Measurements from ENCODE around the gene CD320.

CD320 gene

GRCh38 chr19:8335343-8336071, 27.3 kb upstream of the CD320 start:
- peak overlapping the region in 1 of 2 experiments; percentile 42 for H3K4me3 ChIP-seq (ENCODE audit: insufficient read depth in 1 of 2, low read depth in 1 of 2, low read length in 2 of 2)
- no peaks in the 10 kb centered on the region for H3K9me3 ChIP-seq (ENCODE audit: control insufficient read depth, low read length)
- peak overlapping the region; percentile 95 for H3K4me2 ChIP-seq (ENCODE audit: low read length, poor library complexity, severe bottlenecking)
- H4K8ac ChIP-seq (ENCODE audit: low read length): no peak overlapping the region
- H3K79me1 ChIP-seq (replicated peaks; ENCODE audit: low read length, poor library complexity, severe bottlenecking): no peaks in the 10 kb centered on the region
- peaks cover 33 to 52% of the 10 kb centered on the region in 2 experiments for H3K27me3 ChIP-seq (ENCODE audit: control insufficient read depth in 1 of 2, insufficient read depth in 1 of 2, low read length in 2 of 2)
- no peak for DNase-seq
- H3K4me1 ChIP-seq (ENCODE audit: control insufficient read depth, insufficient read depth, low read depth, low read length): peaks cover 27% of the 10 kb centered on the region
- H4K91ac ChIP-seq (ENCODE audit: low read length): no peak overlapping the region
- H2BK15ac ChIP-seq (ENCODE audit: low read depth, poor library complexity, severe bottlenecking): no peak overlapping the region
- H3K27ac ChIP-seq (ENCODE audit: low read length, poor library complexity, severe bottlenecking): no peak overlapping the region
- H3K18ac ChIP-seq (ENCODE audit: low read depth in 1 of 2, low read length in 2 of 2): no peak overlapping the region
- no peak overlapping the region for H2BK120ac ChIP-seq (ENCODE audit: low read depth, low read length)
- no peak overlapping the region for H2BK5ac ChIP-seq (ENCODE audit: low read depth, low read length, poor library complexity, severe bottlenecking)
- 17% methylated on average over 35 of the region's 79 CpGs for WGBS
- H3K9ac ChIP-seq (ENCODE audit: low read length): no peak overlapping the region
- no peaks in the 10 kb centered on the region for H3K36me3 ChIP-seq (ENCODE audit: control insufficient read depth in 1 of 2, insufficient read depth in 2 of 2, low read depth in 1 of 2, low read length in 2 of 2)
- no peak overlapping the region for H3K14ac ChIP-seq (ENCODE audit: low read length in 2 of 2)
- peak overlapping the region in 1 of 2 experiments; percentile 35 for H3K23ac ChIP-seq (ENCODE audit: low read length in 2 of 2)
- H2AK5ac ChIP-seq (ENCODE audit: low read length, severe bottlenecking): no peak overlapping the region
- H2AFZ ChIP-seq (ENCODE audit: low read depth, low read length): no peak overlapping the region
- H2BK12ac ChIP-seq (ENCODE audit: low read length in 2 of 2): no peak overlapping the region
- H3K4ac ChIP-seq (ENCODE audit: low read depth in 1 of 2, low read length in 2 of 2): no peak overlapping the region

- no peak overlapping the region for H3K14ac ChIP-seq (ENCODE audit: low read length in 2 of 2)
- no peak overlapping the region for H2BK120ac ChIP-seq (ENCODE audit: low read depth, low read length)
- H2BK5ac ChIP-seq (ENCODE audit: low read depth, low read length, poor library complexity, severe bottlenecking): no peak overlapping the region
- H3K9me3 ChIP-seq (ENCODE audit: control insufficient read depth, low read length): no peaks in the 10 kb centered on the region
- H2AK5ac ChIP-seq (ENCODE audit: low read length, severe bottlenecking): no peak overlapping the region
- no peak overlapping the region for H2AFZ ChIP-seq (ENCODE audit: low read depth, low read length)
- 9% methylated on average over 53 of the region's 117 CpGs for WGBS
- no peak overlapping the region for H2BK12ac ChIP-seq (ENCODE audit: low read length in 2 of 2)
- peaks cover 30 to 48% of the 10 kb centered on the region in 2 experiments for H3K27me3 ChIP-seq (ENCODE audit: control insufficient read depth in 1 of 2, insufficient read depth in 1 of 2, low read length in 2 of 2)
- H2BK15ac ChIP-seq (ENCODE audit: low read depth, poor library complexity, severe bottlenecking): no peak overlapping the region
- no peak overlapping the region for H4K91ac ChIP-seq (ENCODE audit: low read length)
- peaks cover 24% of the 10 kb centered on the region for H3K4me1 ChIP-seq (ENCODE audit: control insufficient read depth, insufficient read depth, low read depth, low read length)
- no peak overlapping the region for H3K4ac ChIP-seq (ENCODE audit: low read depth in 1 of 2, low read length in 2 of 2)
- peak overlapping the region in 1 of 2 experiments; percentile 44 for H3K4me3 ChIP-seq (ENCODE audit: insufficient read depth in 1 of 2, low read depth in 1 of 2, low read length in 2 of 2)
- no peaks in the 10 kb centered on the region for H3K36me3 ChIP-seq (ENCODE audit: control insufficient read depth in 1 of 2, insufficient read depth in 2 of 2, low read depth in 1 of 2, low read length in 2 of 2)
- no peaks in the 10 kb centered on the region for H3K79me1 ChIP-seq (replicated peaks; ENCODE audit: low read length, poor library complexity, severe bottlenecking)
- no peak overlapping the region for H3K27ac ChIP-seq (ENCODE audit: low read length, poor library complexity, severe bottlenecking)
- no peak overlapping the region for H3K9ac ChIP-seq (ENCODE audit: low read length)
- no peak overlapping the region for H4K8ac ChIP-seq (ENCODE audit: low read length)
- DNase-seq: peak; percentile 51
- peak overlapping the region; percentile 95 for H3K4me2 ChIP-seq (ENCODE audit: low read length, poor library complexity, severe bottlenecking)
- H3K23ac ChIP-seq (ENCODE audit: low read length in 2 of 2): peak overlapping the region in 1 of 2 experiments; percentile 52
- no peak overlapping the region for H3K18ac ChIP-seq (ENCODE audit: low read depth in 1 of 2, low read length in 2 of 2)
These were observed 26.5 kb upstream of the CD320 start for GRCh38 chr19:8334458-8335342.

- H4K91ac ChIP-seq (ENCODE audit: low read length): no peak overlapping the region
- H3K4me1 ChIP-seq (ENCODE audit: control insufficient read depth, insufficient read depth, low read depth, low read length): peaks cover 24% of the 10 kb centered on the region
- no peak overlapping the region for H2BK120ac ChIP-seq (ENCODE audit: low read depth, low read length)
- no peak for DNase-seq
- H2BK12ac ChIP-seq (ENCODE audit: low read length in 2 of 2): no peak overlapping the region
- H3K79me1 ChIP-seq (replicated peaks; ENCODE audit: low read length, poor library complexity, severe bottlenecking): no peaks in the 10 kb centered on the region
- H3K4me3 ChIP-seq (ENCODE audit: insufficient read depth in 1 of 2, low read depth in 1 of 2, low read length in 2 of 2): no peak overlapping the region
- H3K4me2 ChIP-seq (ENCODE audit: low read length, poor library complexity, severe bottlenecking): peak overlapping the region; percentile 5
- H3K14ac ChIP-seq (ENCODE audit: low read length in 2 of 2): no peak overlapping the region
- no peak overlapping the region for H3K23ac ChIP-seq (ENCODE audit: low read length in 2 of 2)
- H3K18ac ChIP-seq (ENCODE audit: low read depth in 1 of 2, low read length in 2 of 2): no peak overlapping the region
- no peaks in the 10 kb centered on the region for H3K36me3 ChIP-seq (ENCODE audit: control insufficient read depth in 1 of 2, insufficient read depth in 2 of 2, low read depth in 1 of 2, low read length in 2 of 2)
- 12% methylated on average over 47 of the region's 48 CpGs for WGBS
- H3K27ac ChIP-seq (ENCODE audit: low read length, poor library complexity, severe bottlenecking): no peak overlapping the region
- H4K8ac ChIP-seq (ENCODE audit: low read length): no peak overlapping the region
- no peak overlapping the region for H2AK5ac ChIP-seq (ENCODE audit: low read length, severe bottlenecking)
- no peak overlapping the region for H2AFZ ChIP-seq (ENCODE audit: low read depth, low read length)
- H3K4ac ChIP-seq (ENCODE audit: low read depth in 1 of 2, low read length in 2 of 2): no peak overlapping the region
- peaks cover 30 to 45% of the 10 kb centered on the region in 2 experiments for H3K27me3 ChIP-seq (ENCODE audit: control insufficient read depth in 1 of 2, insufficient read depth in 1 of 2, low read length in 2 of 2)
- H2BK5ac ChIP-seq (ENCODE audit: low read depth, low read length, poor library complexity, severe bottlenecking): no peak overlapping the region
- H2BK15ac ChIP-seq (ENCODE audit: low read depth, poor library complexity, severe bottlenecking): no peak overlapping the region
- H3K9me3 ChIP-seq (ENCODE audit: control insufficient read depth, low read length): no peaks in the 10 kb centered on the region
- no peak overlapping the region for H3K9ac ChIP-seq (ENCODE audit: low read length)
These were observed 25.8 kb upstream of the CD320 start for GRCh38 chr19:8333767-8334457.
